A549 (cell line): ENCODE data around the gene HLA-DQA1.
"Not testable (repeated sequence)": the region's sequence is repeated elsewhere in the genome, so short reads cannot be mapped to it uniquely, and the experiment has no call there.

Source experiments
- CTCF ChIP-seq: fragments of >200 bp; sonication (Bioruptor Twin); formaldehyde crosslinking; IDR thresholded peaks from 3 replicates; pipeline ENCODE4 v1.5.1; 2016
- E2F6 ChIP-seq: IDR thresholded peaks from 2 replicates; pipeline ENCODE4 v1.6.1; 2012; ENCODE audit warnings: low read depth, borderline replicate concordance
- EP300 ChIP-seq, 2 experiments: fragments of >200 bp; sonication (Bioruptor Twin); formaldehyde crosslinking; IDR thresholded peaks; 2 replicates in 1 of 2; 3 replicates in 1 of 2; pipeline ENCODE4 v1.6.1; 2016 to 2017
- HES2 ChIP-seq: fragments of >200 bp; sonication (Bioruptor Twin); formaldehyde crosslinking; IDR thresholded peaks from 2 replicates; pipeline ENCODE4 v1.6.1; 2016
- JUN ChIP-seq, 2 experiments: fragments of >200 bp; sonication (Bioruptor Twin); formaldehyde crosslinking; IDR thresholded peaks; 2 replicates in 1 of 2; 3 replicates in 1 of 2; pipeline ENCODE4 v1.6.1; 2016 to 2017
- KDM1A ChIP-seq: fragments of 200-600 bp; sonication (generic); IDR thresholded peaks from 2 replicates; pipeline ENCODE4 v1.6.1; 2016; ENCODE audit warnings: low read depth, mild to moderate bottlenecking
- MAFK ChIP-seq: fragments of 450-650 bp; IDR thresholded peaks from 2 replicates; pipeline ENCODE4 v1.6.1; 2014; ENCODE audit not compliant: partially characterized antibody
- MAX ChIP-seq: IDR thresholded peaks from 2 replicates; pipeline ENCODE4 v1.6.1; 2012
- MYC ChIP-seq: IDR thresholded peaks from 2 replicates; pipeline ENCODE4 v1.6.1; 2012; ENCODE audit warnings: mild to moderate bottlenecking, inconsistent platforms, low read length, improper control_type of control experiment, borderline replicate concordance
- POLR2A ChIP-seq: IDR thresholded peaks from 2 replicates; pipeline ENCODE4 v1.6.1; 2012; ENCODE audit warnings: mild to moderate bottlenecking, low read length
- POLR2AphosphoS2 ChIP-seq: conservative IDR thresholded peaks from 2 replicates; pipeline ENCODE4 v1.6.1; 2012; ENCODE audit warnings: low read length, improper control_type of control experiment, inconsistent platforms
- RNF2 ChIP-seq: fragments of 200-600 bp; sonication (generic); IDR thresholded peaks from 2 replicates; pipeline ENCODE4 v1.6.1; 2016; ENCODE audit warnings: low read depth, mild to moderate bottlenecking, antibody characterized with exemption, moderate library complexity, borderline replicate concordance
- SMC3 ChIP-seq: fragments of >200 bp; sonication (Bioruptor Twin); formaldehyde crosslinking; IDR thresholded peaks from 3 replicates; pipeline ENCODE4 v1.6.1; 2018; ENCODE audit warnings: inconsistent platforms
- USF2 ChIP-seq: fragments of 450-650 bp; IDR thresholded peaks from 2 replicates; pipeline ENCODE4 v1.6.1; 2014; ENCODE audit warnings: antibody characterized with exemption

GRCh38 chr6:32657329-32657728 lies 20.1 kb downstream of the HLA-DQA1 start:
- TF ChIP-seq MAX; CTCF; POLR2AphosphoS2; USF2; EP300 (IDR thresholded peaks at IDR 0.05); POLR2A; E2F6; MYC; SMC3; KDM1A; MAFK; RNF2; HES2; JUN (IDR thresholded peaks at IDR 0.05): not testable (repeated sequence)
